Loucy (cell line): ENCODE data around the gene SPATA21.

Source experiments
- H2AFZ ChIP-seq: fragments of 200-600 bp; sonication (generic); 2 replicates; pipeline ENCODE4 v1.6.0; 2016; ENCODE audit warnings: antibody characterized with exemption, mild to moderate bottlenecking, low read length, moderate library complexity
- H3F3A ChIP-seq: fragments of 200-600 bp; 2 replicates; pipeline ENCODE4 v1.6.0; 2016; ENCODE audit warnings: antibody characterized with exemption, low read depth, mild to moderate bottlenecking
- H3K27me3 ChIP-seq: fragments of 200-600 bp; sonication (generic); 2 replicates; pipeline ENCODE4 v1.6.1; 2014; ENCODE audit warnings: low read length, mild to moderate bottlenecking; ENCODE audit not compliant: insufficient read depth, poor library complexity, severe bottlenecking
- H3K36me3 ChIP-seq: fragments of 200-600 bp; sonication (generic); 2 replicates; pipeline ENCODE4 v1.6.1; 2016; ENCODE audit warnings: low read length; ENCODE audit not compliant: insufficient read depth
- H3K4me1 ChIP-seq: fragments of 200-600 bp; sonication (generic); 2 replicates; pipeline ENCODE4 v1.5.1; 2014; ENCODE audit warnings: low read length, mild to moderate bottlenecking; ENCODE audit not compliant: insufficient read depth, poor library complexity, severe bottlenecking
- H3K4me2 ChIP-seq: fragments of 200-600 bp; sonication (generic); 2 replicates; pipeline ENCODE4 v1.6.0; 2014; ENCODE audit warnings: antibody characterized with exemption, low read length, low read depth, mild to moderate bottlenecking; ENCODE audit not compliant: poor library complexity, severe bottlenecking
- H3K4me3 ChIP-seq: fragments of 200-600 bp; sonication (generic); 2 replicates; pipeline ENCODE4 v1.5.1; 2014; ENCODE audit warnings: low read length, mild to moderate bottlenecking, mixed read lengths; ENCODE audit not compliant: poor library complexity, severe bottlenecking
- H3K79me2 ChIP-seq: fragments of 200-600 bp; sonication (generic); 2 replicates; pipeline ENCODE4 v1.6.1; 2014; ENCODE audit warnings: low read length; ENCODE audit not compliant: insufficient read depth
- H3K9ac ChIP-seq: fragments of 200-600 bp; sonication (generic); 2 replicates; pipeline ENCODE4 v1.6.0; 2014; ENCODE audit warnings: mild to moderate bottlenecking, low read depth, low read length, moderate library complexity; ENCODE audit not compliant: poor library complexity, severe bottlenecking
- H3K9me2 ChIP-seq: fragments of 200-600 bp; sonication (generic); replicated peaks from 2 replicates; pipeline ENCODE4 v1.6.1; 2016; ENCODE audit warnings: low read depth, low read length, mixed read lengths
- H3K9me3 ChIP-seq: fragments of 200-600 bp; sonication (generic); 2 replicates; pipeline ENCODE4 v1.6.1; 2014; ENCODE audit warnings: mild to moderate bottlenecking, antibody characterized with exemption, low read length, low read depth; ENCODE audit not compliant: insufficient read depth
- H4K20me1 ChIP-seq: fragments of 200-600 bp; sonication (generic); 2 replicates; pipeline ENCODE4 v1.6.0; 2014; ENCODE audit warnings: antibody characterized with exemption, low read length, mild to moderate bottlenecking; ENCODE audit not compliant: insufficient read depth, poor library complexity, severe bottlenecking
- EZH2phosphoT487 ChIP-seq: fragments of 200-600 bp; IDR thresholded peaks from 2 replicates; pipeline ENCODE4 v1.6.1; 2018; ENCODE audit warnings: antibody characterized with exemption, mild to moderate bottlenecking, moderate library complexity, borderline replicate concordance
- TF ChIP-seq, protein P1 (sequence below): fragments of 200-600 bp; sonication (generic); conservative IDR thresholded peaks from 2 replicates; pipeline ENCODE4 v1.5.1; 2014; ENCODE audit warnings: mild to moderate bottlenecking, antibody characterized with exemption, low read length

The SPATA21 gene

DNA sequence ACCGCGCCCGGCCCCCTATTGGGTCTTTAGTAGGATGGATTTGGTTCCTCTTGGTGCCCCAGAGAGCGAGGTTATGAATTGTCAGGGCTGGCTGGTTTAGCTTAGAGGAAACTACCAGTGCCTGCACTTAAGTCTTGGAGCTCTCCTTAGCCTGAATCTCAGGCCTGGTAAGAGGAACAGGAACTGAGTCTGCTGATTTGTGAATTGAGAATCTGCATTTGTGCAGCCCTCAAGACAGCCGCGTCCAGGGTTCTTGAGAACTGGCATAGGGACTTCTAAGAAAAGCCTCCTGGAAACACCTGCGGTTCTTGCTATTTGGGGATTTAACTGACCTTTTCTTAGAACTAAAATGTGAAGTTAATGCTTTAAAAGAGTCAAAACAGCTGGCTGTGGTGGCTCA is 5.0 kb upstream of the SPATA21 start:
- no peak for TF ChIP-seq EZH2phosphoT487
- TF ChIP-seq, protein P1, sequence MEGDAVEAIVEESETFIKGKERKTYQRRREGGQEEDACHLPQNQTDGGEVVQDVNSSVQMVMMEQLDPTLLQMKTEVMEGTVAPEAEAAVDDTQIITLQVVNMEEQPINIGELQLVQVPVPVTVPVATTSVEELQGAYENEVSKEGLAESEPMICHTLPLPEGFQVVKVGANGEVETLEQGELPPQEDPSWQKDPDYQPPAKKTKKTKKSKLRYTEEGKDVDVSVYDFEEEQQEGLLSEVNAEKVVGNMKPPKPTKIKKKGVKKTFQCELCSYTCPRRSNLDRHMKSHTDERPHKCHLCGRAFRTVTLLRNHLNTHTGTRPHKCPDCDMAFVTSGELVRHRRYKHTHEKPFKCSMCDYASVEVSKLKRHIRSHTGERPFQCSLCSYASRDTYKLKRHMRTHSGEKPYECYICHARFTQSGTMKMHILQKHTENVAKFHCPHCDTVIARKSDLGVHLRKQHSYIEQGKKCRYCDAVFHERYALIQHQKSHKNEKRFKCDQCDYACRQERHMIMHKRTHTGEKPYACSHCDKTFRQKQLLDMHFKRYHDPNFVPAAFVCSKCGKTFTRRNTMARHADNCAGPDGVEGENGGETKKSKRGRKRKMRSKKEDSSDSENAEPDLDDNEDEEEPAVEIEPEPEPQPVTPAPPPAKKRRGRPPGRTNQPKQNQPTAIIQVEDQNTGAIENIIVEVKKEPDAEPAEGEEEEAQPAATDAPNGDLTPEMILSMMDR = no peak
- H3K4me1 ChIP-seq = peaks cover 22% of the 10 kb centered on the region
- H3K9me2 ChIP-seq = no peaks in the 10 kb centered on the region
- peaks cover 39% of the 10 kb centered on the region for H3K79me2 ChIP-seq
- no peaks in the 10 kb centered on the region for H3K27me3 ChIP-seq
- no peaks in the 10 kb centered on the region for H3K9me3 ChIP-seq
- H3K9ac ChIP-seq = peak overlapping the region; percentile 95
- H3K36me3 ChIP-seq = peaks cover 10% of the 10 kb centered on the region; the same call in 1 of the 2 replicates
- H3K4me2 ChIP-seq = peak overlapping the region; percentile 97
- peak overlapping the region; percentile 94 for H3K4me3 ChIP-seq
- peaks cover 26% of the 10 kb centered on the region for H4K20me1 ChIP-seq
- no peak overlapping the region for H2AFZ ChIP-seq
- no peaks in the 10 kb centered on the region for H3F3A ChIP-seq

DNA sequence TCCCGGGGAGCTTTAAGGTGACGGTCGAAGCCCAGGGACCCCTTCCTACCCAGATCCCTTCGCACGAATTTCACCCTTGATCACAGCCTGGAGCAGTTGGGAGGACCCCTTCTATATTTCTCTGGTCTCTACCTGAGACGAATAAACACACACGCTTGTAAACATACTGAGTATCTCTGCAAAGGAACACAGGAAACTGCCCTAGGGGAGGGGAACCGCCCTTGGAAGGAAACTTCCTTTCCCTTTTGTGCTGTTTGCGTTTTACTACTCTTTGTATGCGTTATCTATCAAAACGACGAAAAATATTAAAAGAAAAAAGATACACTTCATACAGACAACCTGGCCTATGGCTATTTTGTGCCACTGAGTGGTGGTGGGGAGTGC is 4.0 kb upstream of the SPATA21 start:
- no peaks in the 10 kb centered on the region for H3K9me2 ChIP-seq
- no peaks in the 10 kb centered on the region for H3K9me3 ChIP-seq
- TF ChIP-seq, protein P1 = no peak
- no peak for TF ChIP-seq EZH2phosphoT487
- peak overlapping the region; percentile 94 for H3K4me3 ChIP-seq
- peaks cover 26% of the 10 kb centered on the region for H4K20me1 ChIP-seq
- H2AFZ ChIP-seq = peak overlapping the region; percentile 74
- peaks cover 9% of the 10 kb centered on the region; the same call in 1 of the 2 replicates for H3K36me3 ChIP-seq
- H3K79me2 ChIP-seq = peaks cover 39% of the 10 kb centered on the region
- peaks cover 22% of the 10 kb centered on the region for H3K4me1 ChIP-seq
- no peaks in the 10 kb centered on the region for H3K27me3 ChIP-seq
- H3F3A ChIP-seq = no peaks in the 10 kb centered on the region
- peak overlapping the region; percentile 97 for H3K4me2 ChIP-seq
- H3K9ac ChIP-seq = peak overlapping the region; percentile 95

DNA sequence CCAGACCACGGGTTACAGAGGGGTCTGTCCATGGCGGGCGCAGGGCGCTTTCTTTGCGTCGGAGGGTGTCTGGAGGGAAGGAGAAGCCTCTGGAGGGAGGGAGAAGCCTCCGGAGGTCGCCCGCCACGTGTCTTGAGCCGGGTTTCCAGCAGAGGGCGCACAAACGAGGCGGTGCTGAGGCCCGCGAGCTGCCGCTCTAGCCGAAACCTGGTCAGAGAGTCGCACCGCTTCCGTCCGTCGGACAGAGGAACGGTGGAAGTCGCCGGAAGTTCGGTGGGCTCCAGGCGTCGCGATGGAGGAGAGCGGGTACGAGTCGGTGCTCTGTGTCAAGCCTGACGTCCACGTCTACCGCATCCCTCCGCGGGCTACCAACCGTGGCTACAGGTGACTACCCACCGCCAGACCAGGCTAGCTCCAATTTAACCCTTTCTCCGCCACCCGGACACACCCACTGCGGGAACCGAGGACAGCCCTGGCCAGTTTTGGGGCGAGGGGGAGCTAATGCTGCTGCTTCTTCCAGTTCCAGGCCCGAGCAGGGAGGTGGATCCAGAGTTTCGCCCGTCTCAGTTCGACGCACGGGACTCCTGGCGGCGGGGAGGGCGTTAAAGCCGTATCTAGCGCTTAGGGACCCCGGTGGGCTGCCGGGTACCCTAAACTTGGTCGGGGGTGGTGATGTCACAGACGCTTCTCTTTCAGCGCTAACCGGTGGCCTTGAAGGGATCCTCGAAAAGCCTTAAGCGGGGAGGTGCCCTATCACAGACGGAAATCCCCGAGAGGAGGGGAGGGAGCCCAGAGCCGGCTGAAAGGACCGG is 3.5 kb upstream of the SPATA21 start, which contains the start of gene NECAP2:
Gene NECAP2 (plus strand): TSS at position 255 of the 812 bp plus-strand sequence. CDS start 38 bp downstream, at position 293.
- Histone ChIP-seq H3K79me2 (peaks cover 39% of the 10 kb centered on the region), H3K9me3 (no peaks in the 10 kb centered on the region), H3K36me3 (peaks cover 9% of the 10 kb centered on the region; the same call in 1 of the 2 replicates), H3K9me2 (no peaks in the 10 kb centered on the region), H3K4me1 (peaks cover 22% of the 10 kb centered on the region), H3K9ac (peak within 1 kb of the TSS; percentile 95), H2AFZ (peak within 1 kb of the TSS; percentile 95), H3K27me3 (no peaks in the 10 kb centered on the region), H3K4me3 (peak within 1 kb of the TSS; percentile 94), H3F3A (no peaks in the 10 kb centered on the region), H4K20me1 (peaks cover 26% of the 10 kb centered on the region), H3K4me2 (peak within 1 kb of the TSS; percentile 97)
- TF ChIP-seq EZH2phosphoT487 = no peak
- TF ChIP-seq, protein P1 = peak; percentile 68
